ENCODE measurements around the gene MUC22.

The MUC22 gene

GRCh38 chr6:31010393-31011060 is at the start of gene MUC22:
Gene MUC22, plus strand, starts transcription at chr6:31010474. Its CDS starts 233 bp downstream, at chr6:31010707.
- peak; percentile 87 for DNase-seq

GRCh38 chr6:30960907-30961673 is 49.2 kb upstream of the MUC22 start:
- DNase-seq = no peak

DNA sequence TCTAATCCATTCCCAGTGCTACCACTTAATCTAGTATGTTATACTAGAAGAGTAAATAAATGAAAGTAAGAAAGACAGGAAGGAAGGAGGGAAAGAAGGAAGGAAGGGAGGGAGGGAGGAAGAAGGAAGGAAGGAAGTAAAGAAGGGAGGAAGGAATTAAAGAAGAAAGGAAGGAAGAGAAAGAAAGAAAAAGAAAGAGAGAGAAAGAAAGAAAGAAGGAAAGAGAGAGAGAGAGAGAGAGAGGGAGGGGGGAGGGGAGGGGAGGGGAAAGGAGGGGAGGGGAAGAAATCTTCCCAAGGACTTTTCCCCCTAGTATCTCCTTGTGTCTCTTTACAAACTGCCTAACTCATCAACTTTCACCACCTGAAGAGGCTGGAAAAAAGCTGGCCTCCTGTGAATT is 47.6 kb upstream of the MUC22 start:
- DNase-seq = no peak

GRCh38 chr6:30963641-30964040 is 46.6 kb upstream of the MUC22 start:
- DNase-seq = no peak

- no peak for DNase-seq
Observed at GRCh38 chr6:30964075-30964474, 46.2 kb upstream of the MUC22 start.

DNA sequence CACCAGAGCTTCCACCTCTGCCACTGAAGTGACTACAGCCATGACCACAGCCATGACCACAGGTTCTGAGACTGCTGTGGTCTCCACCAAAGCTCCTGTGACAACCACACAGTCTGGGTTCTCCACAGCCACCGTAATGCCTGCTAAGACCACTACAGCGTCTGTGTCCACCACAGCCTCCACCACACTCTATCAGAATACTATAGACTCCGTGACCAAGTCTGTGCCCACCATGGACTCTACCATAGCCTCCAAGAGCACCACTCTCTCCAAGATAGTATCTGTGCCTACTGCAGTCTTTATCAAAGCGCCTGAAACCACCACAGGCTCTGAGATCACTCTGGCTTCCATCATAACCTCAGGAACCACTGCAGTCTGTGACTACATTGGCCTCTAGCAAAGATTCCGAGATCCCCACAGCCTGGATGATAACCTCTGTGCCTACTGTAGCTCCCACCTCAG is 45.1 kb upstream of the MUC22 start:
- DNase-seq = no peak

- no peak for DNase-seq
Observed at GRCh38 chr6:30966154-30966553, 44.1 kb upstream of the MUC22 start.

DNA sequence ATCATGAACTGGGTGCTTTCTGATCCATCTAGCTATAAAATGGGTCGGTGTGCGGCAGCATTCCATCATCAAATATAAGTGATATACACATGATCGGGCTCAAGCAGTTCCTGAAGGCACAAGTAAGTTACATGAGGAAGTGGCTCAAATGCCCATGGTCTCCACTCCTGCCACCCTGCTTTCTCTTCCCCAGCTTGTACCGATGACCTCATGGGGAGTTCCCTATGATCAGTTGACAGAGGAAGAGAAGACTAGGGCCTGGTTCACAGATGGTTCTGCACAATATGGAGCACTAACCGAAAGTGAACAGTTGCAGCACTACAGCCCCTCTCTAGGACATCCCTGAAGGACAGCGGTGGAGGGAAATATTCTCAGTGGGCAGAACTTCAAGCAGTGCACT is 41.1 kb upstream of the MUC22 start:
- peak; percentile 87 for DNase-seq

DNA sequence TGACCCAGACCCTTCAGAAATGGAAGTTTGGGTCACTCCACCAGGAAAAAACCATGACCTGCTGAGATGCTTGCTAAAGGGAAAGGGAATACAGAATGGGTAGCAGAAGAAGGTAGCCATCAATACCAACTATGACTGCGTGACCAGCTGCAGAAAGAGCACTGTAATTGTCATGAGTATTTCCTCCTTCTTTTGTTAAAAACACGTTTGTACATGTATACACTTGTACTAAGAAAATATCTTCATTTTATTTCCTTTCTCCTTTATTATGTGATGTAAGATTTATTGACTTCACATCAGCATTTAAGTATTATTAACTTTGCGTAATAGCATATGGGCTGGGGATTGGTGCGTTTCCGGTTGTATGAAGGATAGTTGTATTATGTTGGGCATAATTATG is 39.3 kb upstream of the MUC22 start:
- no peak for DNase-seq

- no peak for DNase-seq
Observed at GRCh38 chr6:30972816-30973215, 37.5 kb upstream of the MUC22 start.

DNA sequence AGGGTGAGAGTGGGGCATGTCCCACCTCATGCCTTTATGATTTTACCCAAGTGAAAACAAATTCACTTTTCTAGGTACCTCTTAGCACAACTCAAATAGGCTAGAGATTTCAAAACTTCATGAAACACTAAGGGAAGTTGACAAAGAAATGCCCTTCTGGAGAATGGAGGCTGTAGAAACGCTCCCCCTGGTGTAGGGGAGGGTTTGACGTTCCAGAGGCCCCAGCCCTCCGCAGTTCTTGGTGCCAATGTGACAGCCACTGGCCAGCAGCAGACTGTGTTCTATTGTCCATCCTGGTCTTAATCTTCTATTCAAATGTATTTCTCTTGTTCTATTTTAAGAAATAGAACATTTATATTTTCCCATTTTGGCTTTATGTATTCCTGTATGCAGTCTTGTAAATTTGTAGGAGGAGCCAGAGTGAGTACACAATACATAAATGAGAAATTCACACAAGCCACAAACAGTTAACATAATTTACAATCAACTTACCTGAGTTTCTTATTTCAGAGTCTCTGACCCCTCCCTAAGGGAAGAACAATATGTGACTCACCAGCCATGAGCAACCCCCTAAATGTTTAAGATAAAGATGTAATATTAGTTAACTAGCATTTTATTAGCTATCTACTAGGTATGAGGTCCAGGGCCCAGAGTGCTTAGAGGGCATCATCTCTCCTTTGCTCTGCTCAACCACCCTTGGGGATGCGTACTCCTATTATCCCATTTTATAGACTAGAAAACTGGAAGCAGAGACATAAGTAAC is 35.6 kb upstream of the MUC22 start:
- no peak for DNase-seq

DNA sequence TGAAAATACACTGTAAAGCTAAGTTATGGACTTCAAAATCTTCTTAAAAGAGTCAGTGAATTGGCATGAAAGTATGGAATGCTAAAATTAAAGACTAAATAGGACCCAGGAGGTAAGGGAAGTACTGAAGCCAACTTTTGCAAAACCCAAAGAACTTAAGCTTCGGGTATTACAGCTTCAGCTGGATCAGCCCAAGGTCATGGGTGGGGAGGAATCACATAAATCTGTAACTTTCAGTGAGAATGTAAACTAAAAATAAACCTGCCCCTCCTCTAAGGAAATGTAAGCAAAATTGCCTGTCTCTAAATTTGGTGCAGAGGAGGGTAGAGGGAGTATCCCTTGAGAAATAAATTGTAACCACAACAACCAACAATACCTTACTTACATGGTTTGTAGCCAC is 31.1 kb upstream of the MUC22 start:
- no peak for DNase-seq

DNA sequence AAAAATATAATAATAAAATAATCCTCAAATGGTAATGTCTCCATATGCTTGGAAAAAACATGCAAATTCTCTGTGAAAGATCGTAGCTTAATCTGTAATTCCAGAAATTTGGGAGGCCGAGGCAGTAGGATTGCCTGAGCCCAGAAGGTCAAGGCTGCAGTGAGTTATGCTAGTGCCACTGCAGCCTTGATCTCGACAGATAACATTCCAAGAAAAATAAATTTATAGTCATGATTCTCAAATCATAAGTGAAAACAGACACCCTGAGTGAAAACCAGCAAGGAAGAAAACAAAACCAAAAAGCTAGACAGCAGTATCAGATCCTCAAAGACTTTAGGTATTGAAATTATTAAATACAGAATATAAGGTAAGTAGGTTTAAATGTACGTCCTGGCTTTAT is 30.6 kb upstream of the MUC22 start:
- DNase-seq = no peak

DNA sequence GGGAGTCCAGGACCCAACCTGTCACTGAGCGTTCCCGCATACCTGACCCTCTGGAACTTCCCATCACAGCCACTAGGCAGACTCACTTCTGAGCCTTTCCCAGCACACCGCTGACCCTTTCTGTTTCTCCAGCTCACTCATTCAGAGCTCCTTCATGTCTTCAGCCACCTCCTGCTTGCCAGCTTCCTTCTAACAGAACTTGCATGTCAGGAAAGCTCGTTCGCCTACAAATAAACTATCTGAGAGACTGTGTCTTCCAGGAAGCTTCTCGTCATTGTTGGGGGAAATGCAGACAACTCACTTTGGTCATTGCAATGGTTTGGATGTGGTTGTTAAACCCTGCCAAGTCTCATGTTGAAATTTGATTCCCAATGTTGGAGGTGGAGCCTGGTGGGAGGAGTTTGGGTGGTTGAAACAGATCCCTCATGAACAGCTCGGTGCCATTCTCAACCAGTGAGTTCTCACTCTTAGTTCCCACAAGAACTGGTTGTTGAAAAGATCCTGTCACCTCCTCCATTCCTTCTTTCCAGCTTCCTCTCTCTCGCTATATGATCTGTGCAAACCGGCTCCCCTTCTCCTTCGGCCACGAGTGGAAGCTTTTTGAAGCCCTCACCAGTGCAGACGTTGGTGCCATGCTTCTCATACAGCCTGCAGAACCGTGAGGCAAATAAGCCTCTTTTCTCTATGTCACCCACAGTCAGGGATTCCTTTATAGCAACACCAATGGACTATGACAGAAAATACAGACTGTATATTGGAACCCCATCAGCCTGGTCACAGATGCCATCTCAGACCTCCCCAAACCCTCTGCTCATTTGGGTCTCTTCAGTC is 28.1 kb upstream of the MUC22 start:
- DNase-seq = no peak

GRCh38 chr6:30983439-30983838 is 26.8 kb upstream of the MUC22 start, which contains the start of gene MUC21:
Gene MUC21, plus strand, starts transcription at chr6:30983718. Its CDS starts 241 bp downstream, at chr6:30983959.
- no peak for DNase-seq

DNA sequence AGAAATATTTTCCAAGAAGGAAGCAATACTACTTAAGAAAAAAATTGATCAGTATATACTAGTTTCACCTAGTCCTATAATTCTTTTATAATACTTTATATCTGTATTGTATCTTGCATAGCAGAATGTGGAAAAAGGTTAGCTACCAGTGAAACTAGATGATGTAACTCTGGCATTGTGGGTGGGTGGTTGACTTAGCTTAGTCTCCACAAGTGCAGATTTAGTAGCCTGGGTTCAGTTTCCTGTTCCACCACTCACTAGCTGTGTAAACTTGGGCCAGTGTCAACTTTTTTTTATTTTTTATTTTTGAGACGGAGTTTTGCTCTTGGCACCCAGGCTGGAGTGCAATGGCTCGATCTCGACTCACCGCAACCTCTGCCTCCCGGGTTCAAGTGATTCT is 24.8 kb upstream of the MUC22 start:
- DNase-seq = peak; percentile 56

DNA sequence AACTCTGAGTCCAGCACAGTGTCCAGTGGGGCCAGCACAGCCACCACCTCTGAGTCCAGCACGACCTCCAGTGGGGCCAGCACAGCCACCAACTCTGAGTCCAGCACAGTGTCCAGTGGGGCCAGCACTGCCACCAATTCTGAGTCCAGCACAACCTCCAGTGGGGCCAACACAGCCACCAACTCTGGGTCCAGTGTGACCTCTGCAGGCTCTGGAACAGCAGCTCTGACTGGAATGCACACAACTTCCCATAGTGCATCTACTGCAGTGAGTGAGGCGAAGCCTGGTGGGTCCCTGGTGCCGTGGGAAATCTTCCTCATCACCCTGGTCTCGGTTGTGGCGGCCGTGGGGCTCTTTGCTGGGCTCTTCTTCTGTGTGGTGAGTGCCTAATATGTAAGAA is 23.0 kb upstream of the MUC22 start:
- no peak for DNase-seq

- DNase-seq = no peak
Observed at GRCh38 chr6:30988209-30988825, 22.0 kb upstream of the MUC22 start.

DNA sequence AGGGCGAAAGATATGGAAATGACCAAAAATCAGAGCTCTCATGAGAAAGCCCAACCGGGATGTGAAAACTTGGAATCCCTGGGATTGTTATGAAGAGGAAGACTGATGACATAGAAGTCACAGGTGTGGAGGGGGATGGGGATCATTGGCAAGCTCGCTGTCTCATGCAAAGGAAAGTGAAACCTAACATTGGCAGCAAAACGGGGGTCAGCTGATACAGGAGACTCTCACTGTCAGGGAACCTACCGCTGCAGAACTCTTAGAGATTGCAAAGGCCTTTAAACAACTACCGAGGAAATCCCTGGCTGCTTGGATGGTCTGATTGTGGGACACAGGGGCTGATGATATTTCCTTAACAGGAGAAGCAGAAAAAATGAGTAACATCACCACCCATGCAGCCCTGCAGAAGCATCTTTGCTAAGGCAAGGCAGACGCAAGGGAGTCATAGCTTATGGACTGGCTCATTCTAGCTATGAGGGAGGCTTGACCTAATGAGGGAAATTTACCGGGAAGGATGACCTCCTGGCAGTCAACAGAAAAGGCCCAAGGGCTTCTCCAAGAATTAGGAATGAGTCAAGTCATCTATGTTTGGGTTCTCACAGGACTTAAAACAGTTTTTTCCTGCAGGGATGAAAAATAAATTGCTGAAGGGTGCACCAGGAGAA is 19.7 kb upstream of the MUC22 start:
- no peak for DNase-seq

GRCh38 chr6:30991891-30992290 is 18.4 kb upstream of the MUC22 start:
- peak; percentile 22 for DNase-seq

DNA sequence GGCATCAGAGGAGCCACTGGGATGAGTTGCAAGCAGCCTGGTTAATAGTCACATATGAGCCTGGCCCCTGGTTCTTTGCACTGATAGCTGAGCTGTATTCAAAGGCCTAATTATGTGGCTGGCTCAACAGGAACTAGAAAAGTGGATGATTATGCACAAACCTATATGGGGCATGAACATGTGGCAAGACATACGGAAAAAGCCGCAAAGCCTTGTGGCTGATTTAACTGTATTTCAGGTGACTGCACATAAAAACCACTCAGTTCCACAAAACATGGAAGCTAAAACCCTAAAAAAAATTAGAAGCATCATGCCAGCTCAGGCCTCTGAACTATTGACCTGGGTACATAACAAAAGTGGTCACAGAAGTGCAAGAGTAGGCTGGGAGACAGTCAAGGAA is 13.0 kb upstream of the MUC22 start:
- DNase-seq = no peak

DNA sequence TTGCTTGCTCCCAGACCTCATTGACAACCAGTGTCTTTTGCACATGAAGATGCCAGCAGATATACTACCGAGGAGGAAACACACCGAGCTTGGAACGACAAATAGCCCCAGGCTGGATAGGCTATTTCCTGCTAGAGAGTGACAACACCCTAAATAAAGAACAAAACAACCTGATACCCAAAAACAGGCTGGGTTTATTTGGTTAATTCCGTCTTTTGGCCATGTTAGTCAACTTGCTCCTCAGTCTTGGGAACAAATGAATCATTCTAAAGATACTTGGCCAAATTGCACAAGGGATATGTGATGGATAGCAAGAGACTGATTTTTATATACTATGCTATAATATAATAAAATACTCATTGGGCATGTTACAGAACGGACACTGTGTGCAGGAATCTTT is 11.5 kb upstream of the MUC22 start:
- DNase-seq = no peak

Measured in suppressor macrophage treated with lipopolysaccharide for 4 hours (primary cell).